ENCODE measurements around the gene NHLRC4. TPM values are rescaled to one million over a fixed set of nuclear protein-coding genes. Genes with fewer than 3 reads are reported as not detected.
A peak's percentile ranks its signal among the peaks of the same experiment; 100 is the strongest.
"Not testable (repeated sequence)": the region's sequence is repeated elsewhere in the genome, so short reads cannot be mapped to it uniquely, and the experiment has no call there.

The NHLRC4 gene
- total and polyA plus RNA-seq, 8 donors = 0.99 to 3.4 (median 2.9) TPM

DNA sequence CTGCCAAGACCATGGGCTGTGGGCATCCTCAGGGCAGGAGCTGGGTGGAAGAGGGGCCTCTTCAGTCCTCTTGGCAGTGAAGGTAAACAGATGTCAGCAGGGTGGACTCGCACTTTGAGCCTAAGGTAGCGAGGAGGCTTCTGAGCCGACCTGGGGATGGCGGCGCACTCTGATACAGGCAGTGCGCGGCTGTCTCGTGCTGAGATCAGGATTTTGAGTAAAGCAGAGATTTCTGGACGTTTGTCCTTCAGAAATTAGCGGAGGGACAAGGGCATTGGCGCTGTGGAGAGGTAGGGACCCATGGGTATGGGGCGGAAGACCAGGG, 29.9 kb downstream of the NHLRC4 start:
- Histone ChIP-seq H3K36me3 (peaks cover 0 to 21% of the 10 kb centered on the region in 2 donors), H3K27ac (no peak overlapping the region), H3K4me1 (peaks cover 19 to 51% of the 10 kb centered on the region in 2 donors), H3K4me3 (no peak overlapping the region), H3K9me3 (no peaks in the 10 kb centered on the region), H3K27me3 (no peaks in the 10 kb centered on the region)
- ATAC-seq = no peak
- TF ChIP-seq, protein P1, sequence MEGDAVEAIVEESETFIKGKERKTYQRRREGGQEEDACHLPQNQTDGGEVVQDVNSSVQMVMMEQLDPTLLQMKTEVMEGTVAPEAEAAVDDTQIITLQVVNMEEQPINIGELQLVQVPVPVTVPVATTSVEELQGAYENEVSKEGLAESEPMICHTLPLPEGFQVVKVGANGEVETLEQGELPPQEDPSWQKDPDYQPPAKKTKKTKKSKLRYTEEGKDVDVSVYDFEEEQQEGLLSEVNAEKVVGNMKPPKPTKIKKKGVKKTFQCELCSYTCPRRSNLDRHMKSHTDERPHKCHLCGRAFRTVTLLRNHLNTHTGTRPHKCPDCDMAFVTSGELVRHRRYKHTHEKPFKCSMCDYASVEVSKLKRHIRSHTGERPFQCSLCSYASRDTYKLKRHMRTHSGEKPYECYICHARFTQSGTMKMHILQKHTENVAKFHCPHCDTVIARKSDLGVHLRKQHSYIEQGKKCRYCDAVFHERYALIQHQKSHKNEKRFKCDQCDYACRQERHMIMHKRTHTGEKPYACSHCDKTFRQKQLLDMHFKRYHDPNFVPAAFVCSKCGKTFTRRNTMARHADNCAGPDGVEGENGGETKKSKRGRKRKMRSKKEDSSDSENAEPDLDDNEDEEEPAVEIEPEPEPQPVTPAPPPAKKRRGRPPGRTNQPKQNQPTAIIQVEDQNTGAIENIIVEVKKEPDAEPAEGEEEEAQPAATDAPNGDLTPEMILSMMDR (IDR thresholded peaks at IDR 0.05) = no peak
- intact Hi-C loops (cut with DNase I) = no loop called here
- DNase-seq = no peak

DNA sequence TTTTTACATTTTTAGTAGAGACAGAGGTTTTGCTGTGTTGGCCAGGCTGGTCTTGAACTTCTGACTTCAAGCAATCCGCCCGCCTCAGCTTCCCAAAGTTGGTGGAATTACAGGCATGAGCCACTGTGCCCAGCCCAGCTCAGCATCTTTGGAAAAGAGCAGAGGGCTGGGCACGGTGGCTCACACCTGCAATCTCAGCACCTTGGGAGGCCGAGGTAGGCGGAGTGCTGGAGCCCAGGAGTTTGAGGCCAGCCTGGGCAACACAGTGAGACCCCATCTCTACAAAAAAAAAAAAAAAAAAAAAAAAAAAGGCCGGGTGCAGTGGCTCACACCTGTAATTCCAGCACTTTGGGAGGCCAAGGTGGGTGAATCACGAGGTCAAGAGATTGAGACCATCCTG, 30.9 kb downstream of the NHLRC4 start:
- Histone ChIP-seq H3K36me3 (peaks cover 0 to 21% of the 10 kb centered on the region in 2 donors), H3K4me1 (peaks cover 10 to 41% of the 10 kb centered on the region in 2 donors)
- ATAC-seq; H3K4me3 ChIP-seq; H3K27ac ChIP-seq; H3K9me3 ChIP-seq; H3K27me3 ChIP-seq; intact Hi-C loops (cut with DNase I): not testable (repeated sequence)
- peak in 1 of 4 donors; percentile 64 for DNase-seq

DNA sequence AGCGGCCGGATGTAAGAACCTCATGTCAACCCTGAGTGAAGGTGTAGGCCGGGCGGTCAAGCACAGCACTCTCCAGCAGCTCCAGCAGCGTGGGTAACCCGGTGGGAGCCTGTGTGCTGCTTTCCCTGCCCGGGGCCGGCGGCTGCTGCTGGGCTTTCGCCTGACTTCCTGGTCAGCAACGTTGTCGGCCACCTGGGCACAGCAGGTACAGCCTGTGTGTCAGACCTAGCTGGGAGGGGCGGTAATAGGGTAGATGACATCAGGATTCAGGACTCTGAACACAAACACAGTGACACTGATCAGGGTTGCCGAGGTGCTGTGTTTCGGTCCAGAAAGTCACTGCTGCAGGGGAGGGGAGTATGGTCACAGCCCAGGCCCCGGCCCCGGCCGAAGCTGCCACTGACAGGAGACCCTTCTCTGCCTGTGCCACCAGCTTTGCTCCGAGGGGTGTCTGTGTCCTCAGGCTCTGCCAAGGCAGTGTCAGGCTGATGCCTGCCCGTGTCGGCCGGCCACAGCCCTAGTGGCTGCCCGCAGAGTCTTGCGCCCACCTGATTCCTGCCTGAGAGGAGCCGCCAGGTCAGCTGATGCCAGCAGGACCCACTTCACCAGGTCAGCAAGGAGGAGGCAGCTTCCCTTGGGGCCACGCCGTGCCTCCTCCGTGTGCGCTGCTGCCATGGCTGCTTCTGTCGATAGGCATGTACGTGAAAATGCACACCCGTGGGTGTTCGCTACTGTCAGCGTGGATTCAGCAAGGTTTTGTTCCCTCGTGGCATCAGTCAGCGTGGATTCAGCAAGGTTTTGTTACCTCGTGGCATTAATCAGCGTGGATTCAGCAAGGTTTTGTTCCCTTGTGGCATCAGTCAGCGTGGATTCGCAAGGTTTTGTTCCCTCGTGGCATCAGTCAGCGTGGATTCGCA, 32.3 kb downstream of the NHLRC4 start:
- ATAC-seq = no peak
- TF ChIP-seq, protein P1 (IDR thresholded peaks at IDR 0.05) = no peak
- no peak overlapping the region for H3K4me3 ChIP-seq
- no peaks in the 10 kb centered on the region for H3K27me3 ChIP-seq
- H3K27ac ChIP-seq = no peak overlapping the region
- peaks cover 0 to 21% of the 10 kb centered on the region in 2 donors for H3K36me3 ChIP-seq
- H3K4me1 ChIP-seq = peaks cover 0 to 27% of the 10 kb centered on the region in 2 donors
- intact Hi-C loops (cut with DNase I) = no loop called here
- no peaks in the 10 kb centered on the region for H3K9me3 ChIP-seq
- peak in 1 of 4 donors; percentile 74 for DNase-seq

DNA sequence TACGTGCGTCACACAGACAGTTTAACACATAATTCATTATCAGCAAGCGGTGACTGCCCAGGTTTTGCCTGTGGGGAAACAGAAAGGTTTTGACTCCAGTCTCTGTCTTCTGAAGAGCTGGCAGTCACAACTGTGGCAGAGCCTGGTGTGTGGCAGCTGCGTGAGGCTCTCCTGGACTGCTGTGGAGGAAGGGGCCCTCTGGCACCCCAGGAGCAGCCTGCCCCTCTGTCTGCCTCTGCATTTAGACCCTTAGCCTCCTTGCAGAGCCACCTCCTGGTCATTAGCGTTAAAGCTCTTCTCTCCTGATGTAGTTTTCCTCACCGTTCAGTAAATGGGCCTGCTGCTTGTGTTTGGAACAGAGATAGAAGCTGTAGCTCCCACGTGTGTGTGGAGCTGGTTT, 34.0 kb downstream of the NHLRC4 start:
- DNase-seq (no peak), ATAC-seq (no peak)
- TF ChIP-seq, protein P1 (IDR thresholded peaks at IDR 0.05) = no peak
- no peak overlapping the region for H3K27ac ChIP-seq
- H3K9me3 ChIP-seq = peaks cover 0 to 6% of the 10 kb centered on the region in 2 donors
- intact Hi-C loops (cut with DNase I) = no loop called here
- peaks cover 0 to 12% of the 10 kb centered on the region in 2 donors for H3K4me1 ChIP-seq
- H3K4me3 ChIP-seq = no peak overlapping the region
- peaks cover 0 to 21% of the 10 kb centered on the region in 2 donors for H3K36me3 ChIP-seq
- H3K27me3 ChIP-seq = no peaks in the 10 kb centered on the region

DNA sequence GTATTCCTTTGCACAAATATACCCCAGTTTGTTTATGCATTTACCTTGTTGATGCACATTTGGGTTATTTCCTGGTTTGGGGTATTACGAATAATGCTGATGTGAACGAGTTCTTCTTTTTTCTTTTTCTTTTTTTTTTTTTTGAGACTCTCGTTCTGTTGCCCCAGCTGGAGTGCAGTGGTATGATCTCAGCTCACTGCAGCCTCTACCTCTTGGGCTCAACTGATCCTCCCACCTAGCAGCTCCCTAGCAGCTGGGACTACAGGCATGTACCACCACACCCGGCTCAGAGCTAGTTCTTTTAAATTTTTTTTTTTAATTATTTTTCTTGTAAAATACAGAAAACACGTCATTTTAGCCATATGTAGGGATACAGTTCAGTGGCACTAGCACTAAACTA, 37.1 kb downstream of the NHLRC4 start:
- peaks cover 0 to 18% of the 10 kb centered on the region in 2 donors for H3K36me3 ChIP-seq
- no peaks in the 10 kb centered on the region for H3K4me1 ChIP-seq
- DNase-seq (no peak), ATAC-seq (no peak)
- no peak overlapping the region for H3K4me3 ChIP-seq
- TF ChIP-seq, protein P1 (IDR thresholded peaks at IDR 0.05) = no peak
- no peak overlapping the region for H3K27ac ChIP-seq
- H3K27me3 ChIP-seq = no peaks in the 10 kb centered on the region
- intact Hi-C loops (cut with DNase I) = no loop called here
- H3K9me3 ChIP-seq = peaks cover 0 to 6% of the 10 kb centered on the region in 2 donors

All from left lung (tissue), 10 donors.